Endodermal cell (in vitro differentiated cells): ENCODE results near the gene CRMP1. TPM values are rescaled to one million over a fixed set of nuclear protein-coding genes. Genes with fewer than 3 reads are reported as not detected.

Experiments used
- DNase-seq: peaks from one replicate; pipeline ENCODE4 v3.0.0-alpha.2; 2017
- H3K27ac ChIP-seq: 2 replicates; pipeline ENCODE4 v1.5.1; 2013; ENCODE audit warnings: mild to moderate bottlenecking, low read depth, low read length, moderate library complexity
- H3K27me3 ChIP-seq: 2 replicates; pipeline ENCODE4 v1.6.1; 2013; ENCODE audit warnings: mild to moderate bottlenecking, low read length, moderate library complexity; ENCODE audit not compliant: insufficient read depth, control insufficient read depth, poor library complexity, severe bottlenecking
- H3K36me3 ChIP-seq: 2 replicates; pipeline ENCODE4 v1.7.0; 2013; ENCODE audit warnings: mild to moderate bottlenecking, low read length, moderate library complexity; ENCODE audit not compliant: control insufficient read depth, insufficient read depth
- H3K4me1 ChIP-seq: one replicate; pipeline ENCODE4 v1.7.0; 2013; ENCODE audit warnings: low read length; ENCODE audit not compliant: control insufficient read depth, insufficient read depth
- H3K4me3 ChIP-seq: 2 replicates; pipeline ENCODE4 v1.5.1; 2013; ENCODE audit warnings: mild to moderate bottlenecking, low read length, moderate library complexity
- H3K9ac ChIP-seq: 2 replicates; pipeline ENCODE4 v1.6.1; 2013; ENCODE audit warnings: mild to moderate bottlenecking, low read length, moderate library complexity; ENCODE audit not compliant: poor library complexity, severe bottlenecking; ENCODE audit errors: extremely low read depth
- H3K9me3 ChIP-seq: 2 replicates; pipeline ENCODE4 v1.6.1; 2013; ENCODE audit warnings: mild to moderate bottlenecking, low read length, moderate library complexity; ENCODE audit not compliant: control insufficient read depth
- H3K27ac Mint-ChIP-seq: 2 replicates; pipeline ENCODE4 v1.8.0; 2020; ENCODE audit warnings: mixed read lengths
- H3K27me3 Mint-ChIP-seq: 2 replicates; pipeline ENCODE4 v1.8.0; 2021; ENCODE audit warnings: mild to moderate bottlenecking, mixed read lengths; ENCODE audit not compliant: insufficient read depth
- H3K36me3 Mint-ChIP-seq: 2 replicates; pipeline ENCODE4 v1.8.0; 2020; ENCODE audit warnings: low read depth, mixed read lengths
- H3K4me1 Mint-ChIP-seq: 2 replicates; pipeline ENCODE4 v1.8.0; 2020; ENCODE audit warnings: mixed read lengths
- H3K4me3 Mint-ChIP-seq: 2 replicates; pipeline ENCODE4 v1.8.0; 2020; ENCODE audit warnings: mild to moderate bottlenecking, moderate library complexity, mixed read lengths
- H3K9me3 Mint-ChIP-seq: 2 replicates; pipeline ENCODE4 v1.8.0; 2020; ENCODE audit warnings: mild to moderate bottlenecking, mixed read lengths
- WGBS, 2 experiments: methylation state at CpG; one replicate each; pipeline versions ENCODE4 v1.1.5 to v1.1.7; 2013; ENCODE audit warnings: missing lambda C conversion rate in 2 of 2, mixed read lengths in 1 of 2; ENCODE audit not compliant: insufficient coverage in 1 of 2, insufficient read length in 1 of 2; 5-methylcytosine and 5-hydroxymethylcytosine counted together
- total RNA-seq, 2 donors: library from RNA; stranded (reverse); fragmentation: NEBNext Ultra II Directional in 1 of 2; extraction: Animal tissue kit (Norgen Biotek cat#: 25700) in 1 of 2; gene quantifications; 2 replicates in 1 of 2; 3 replicates in 1 of 2; pipeline ENCODE4 v1.2.1, GENCODE V29; 2021
- TF ChIP-seq, protein P1 (sequence below): fragments of 200-600 bp; sonication (generic); conservative IDR thresholded peaks from 2 replicates; pipeline ENCODE4 v1.5.0; 2021; ENCODE audit warnings: antibody characterized with exemption, mild to moderate bottlenecking

CRMP1 gene
- total RNA-seq, 2 donors from 2014 or later, result 40.0 to 64.9 TPM

DNA sequence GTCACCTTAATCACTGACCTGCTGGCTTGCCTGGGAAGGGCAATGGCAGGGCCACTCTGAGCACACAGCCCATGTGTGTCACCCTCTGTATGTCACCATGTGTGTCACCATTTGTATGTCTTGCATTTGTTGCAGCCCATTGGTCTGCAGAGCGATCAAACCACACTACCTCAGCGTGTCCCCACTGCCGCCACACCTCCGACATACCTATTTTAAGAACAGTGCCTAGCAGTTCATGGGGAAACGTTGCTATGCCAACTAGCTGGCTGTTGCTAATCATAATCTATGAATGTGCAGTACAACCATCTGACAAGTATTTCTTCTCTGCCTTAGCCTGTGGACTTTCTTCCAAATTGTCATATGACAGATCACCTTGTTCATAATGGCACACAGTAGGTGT is 8.0 kb upstream of the CRMP1 start:
- H3K36me3 Mint-ChIP-seq, result no peaks in the 10 kb centered on the region
- H3K4me3 Mint-ChIP-seq, result no peak overlapping the region
- peaks cover 4% of the 10 kb centered on the region for H3K9me3 Mint-ChIP-seq
- peaks cover 14% of the 10 kb centered on the region for H3K4me1 Mint-ChIP-seq
- Histone ChIP-seq H3K27ac (no peak overlapping the region), H3K27me3 (peaks cover 29% of the 10 kb centered on the region), H3K4me1 (no peaks in the 10 kb centered on the region), H3K9ac (no peak overlapping the region), H3K4me3 (no peak overlapping the region), H3K9me3 (no peaks in the 10 kb centered on the region), H3K36me3 (no peaks in the 10 kb centered on the region)
- TF ChIP-seq, protein P1, sequence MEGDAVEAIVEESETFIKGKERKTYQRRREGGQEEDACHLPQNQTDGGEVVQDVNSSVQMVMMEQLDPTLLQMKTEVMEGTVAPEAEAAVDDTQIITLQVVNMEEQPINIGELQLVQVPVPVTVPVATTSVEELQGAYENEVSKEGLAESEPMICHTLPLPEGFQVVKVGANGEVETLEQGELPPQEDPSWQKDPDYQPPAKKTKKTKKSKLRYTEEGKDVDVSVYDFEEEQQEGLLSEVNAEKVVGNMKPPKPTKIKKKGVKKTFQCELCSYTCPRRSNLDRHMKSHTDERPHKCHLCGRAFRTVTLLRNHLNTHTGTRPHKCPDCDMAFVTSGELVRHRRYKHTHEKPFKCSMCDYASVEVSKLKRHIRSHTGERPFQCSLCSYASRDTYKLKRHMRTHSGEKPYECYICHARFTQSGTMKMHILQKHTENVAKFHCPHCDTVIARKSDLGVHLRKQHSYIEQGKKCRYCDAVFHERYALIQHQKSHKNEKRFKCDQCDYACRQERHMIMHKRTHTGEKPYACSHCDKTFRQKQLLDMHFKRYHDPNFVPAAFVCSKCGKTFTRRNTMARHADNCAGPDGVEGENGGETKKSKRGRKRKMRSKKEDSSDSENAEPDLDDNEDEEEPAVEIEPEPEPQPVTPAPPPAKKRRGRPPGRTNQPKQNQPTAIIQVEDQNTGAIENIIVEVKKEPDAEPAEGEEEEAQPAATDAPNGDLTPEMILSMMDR, result no peak
- WGBS, 2 experiments, result 88 to 93% methylated on average over 5 of the region's 5 CpGs
- peaks cover 51% of the 10 kb centered on the region for H3K27me3 Mint-ChIP-seq
- DNase-seq, result no peak
- no peak overlapping the region for H3K27ac Mint-ChIP-seq

DNA sequence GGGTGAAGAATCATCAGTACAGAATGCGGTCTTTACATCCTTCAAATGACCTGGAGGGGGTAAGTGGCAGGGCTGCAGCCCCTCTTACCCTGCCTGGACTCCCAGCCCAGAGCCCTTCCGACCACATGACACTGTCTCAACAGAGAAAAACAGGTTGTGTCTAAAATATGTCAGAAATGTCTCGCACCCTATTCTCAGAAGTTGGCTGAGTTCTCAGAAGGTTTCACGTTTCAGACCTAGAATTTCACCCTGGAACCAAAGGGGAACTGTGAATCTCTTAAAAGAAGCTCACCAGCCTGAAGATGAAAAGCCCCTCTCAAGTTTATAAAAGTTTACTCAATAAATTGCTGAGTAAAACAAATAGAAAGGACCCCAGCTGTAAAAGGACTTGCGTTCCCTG is 7.0 kb upstream of the CRMP1 start:
- H3K9ac ChIP-seq, result no peak overlapping the region
- peaks cover 4% of the 10 kb centered on the region for H3K9me3 Mint-ChIP-seq
- H3K9me3 ChIP-seq, result no peaks in the 10 kb centered on the region
- no peak overlapping the region for H3K4me3 Mint-ChIP-seq
- peaks cover 61% of the 10 kb centered on the region for H3K27me3 Mint-ChIP-seq
- no peak overlapping the region for H3K27ac ChIP-seq
- 91 to 97% methylated on average over 3 to 5 of the region's 5 CpGs for WGBS, 2 experiments
- H3K36me3 Mint-ChIP-seq, result no peaks in the 10 kb centered on the region
- no peaks in the 10 kb centered on the region for H3K36me3 ChIP-seq
- no peak overlapping the region for H3K27ac Mint-ChIP-seq
- H3K4me1 ChIP-seq, result no peaks in the 10 kb centered on the region
- peaks cover 6% of the 10 kb centered on the region for H3K4me1 Mint-ChIP-seq
- no peak overlapping the region for H3K4me3 ChIP-seq
- no peak for DNase-seq
- H3K27me3 ChIP-seq, result peaks cover 38% of the 10 kb centered on the region
- TF ChIP-seq, protein P1, result no peak

DNA sequence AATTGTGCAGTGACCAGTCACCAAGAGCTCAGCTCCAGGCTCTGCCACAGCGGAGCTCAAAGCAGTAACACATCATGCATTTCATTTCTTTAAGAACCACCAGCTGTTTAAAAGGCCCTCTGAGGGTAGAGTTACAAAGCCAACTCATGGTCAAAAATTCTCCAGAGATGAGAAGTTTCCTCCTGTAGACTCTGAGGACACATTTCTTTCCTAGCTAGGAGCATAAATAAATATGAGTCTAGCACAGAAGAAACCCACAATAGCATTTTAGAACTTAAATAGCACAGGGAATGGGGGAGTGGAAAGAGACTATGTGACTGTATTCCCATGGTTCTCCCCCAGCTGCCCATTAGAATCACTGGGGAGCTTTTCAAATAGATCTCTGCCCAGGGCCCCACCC is 6.5 kb upstream of the CRMP1 start:
- no peaks in the 10 kb centered on the region for H3K9me3 ChIP-seq
- H3K36me3 ChIP-seq, result no peaks in the 10 kb centered on the region
- TF ChIP-seq, protein P1, result no peak
- WGBS, 2 experiments, result 93 to 100% methylated on average over 1 of the region's 1 CpG
- DNase-seq, result no peak
- H3K27me3 ChIP-seq, result peaks cover 43% of the 10 kb centered on the region
- no peak overlapping the region for H3K4me3 Mint-ChIP-seq
- no peaks in the 10 kb centered on the region for H3K4me1 ChIP-seq
- no peak overlapping the region for H3K27ac ChIP-seq
- no peak overlapping the region for H3K4me3 ChIP-seq
- H3K9ac ChIP-seq, result no peak overlapping the region
- H3K27ac Mint-ChIP-seq, result no peak overlapping the region
- H3K36me3 Mint-ChIP-seq, result no peaks in the 10 kb centered on the region
- H3K4me1 Mint-ChIP-seq, result peaks cover 6% of the 10 kb centered on the region
- peaks cover 4% of the 10 kb centered on the region for H3K9me3 Mint-ChIP-seq
- H3K27me3 Mint-ChIP-seq, result peaks cover 66% of the 10 kb centered on the region
